SK-N-DZ (cell line): Measurements from ENCODE around the gene TLR8. TPM values are rescaled to one million over a fixed set of nuclear protein-coding genes. Genes with fewer than 3 reads are reported as not detected.

Source experiments
- DNase-seq: peaks from one replicate; pipeline ENCODE4 v3.0.0-alpha.2; 2015; ENCODE audit warnings: low spot score
- polyA plus RNA-seq, 2 experiments: library from polyadenylated mRNA; depleted of rRNA; stranded (reverse); fragments of >200 nt; gene quantifications; 2 replicates each; pipeline ENCODE4 v1.2.3, GENCODE V29; 2014

Gene TLR8
- not detected in 2 replicates for polyA plus RNA-seq (2014; cell fraction: cytosol; rRNA removed)
- polyA plus RNA-seq (2014; cell fraction: nucleus; rRNA removed), result not detected in 2 replicates

DNA sequence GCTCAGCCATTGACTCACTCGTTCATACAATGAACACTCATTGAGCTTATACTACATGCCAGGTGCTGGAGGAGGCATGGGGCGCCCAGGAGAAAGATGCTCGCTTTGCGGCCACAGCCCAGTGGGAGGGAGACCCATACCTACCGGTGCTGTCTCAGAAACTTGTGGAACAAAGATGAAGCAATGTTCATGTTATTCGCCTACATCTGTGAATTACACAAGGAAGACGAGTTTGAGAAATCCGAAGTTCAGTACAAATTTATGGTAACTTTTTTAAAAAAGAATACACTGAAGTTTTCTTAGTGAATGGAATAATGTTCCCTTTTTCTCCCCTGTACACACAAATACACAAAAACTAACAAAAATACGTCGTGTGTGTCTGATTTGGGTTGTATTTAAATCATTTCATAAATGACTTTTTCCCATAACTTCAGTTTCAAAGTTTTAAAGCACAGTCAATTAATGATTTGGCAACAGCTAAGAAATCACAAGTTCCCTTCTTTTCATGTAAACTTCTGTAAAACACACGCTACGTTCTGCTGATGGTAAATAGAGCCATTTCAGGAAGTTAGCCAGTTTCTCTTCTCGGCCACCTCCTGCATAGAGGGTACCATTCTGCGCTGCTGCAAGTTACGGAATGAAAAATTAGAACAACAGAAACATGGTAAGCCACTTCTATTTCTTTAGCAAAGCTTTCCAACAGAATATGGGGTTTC is at the start of gene TLR8:
TLR8 (plus strand) TSS at position 575 of the 716 bp plus-strand sequence; CDS start at position 662, 87 bp downstream.
- DNase-seq, result no peak

- DNase-seq, result peak; percentile 38
Observed at GRCh38 chrX:12865359-12865758, 41.1 kb upstream of the TLR8 start.

DNA sequence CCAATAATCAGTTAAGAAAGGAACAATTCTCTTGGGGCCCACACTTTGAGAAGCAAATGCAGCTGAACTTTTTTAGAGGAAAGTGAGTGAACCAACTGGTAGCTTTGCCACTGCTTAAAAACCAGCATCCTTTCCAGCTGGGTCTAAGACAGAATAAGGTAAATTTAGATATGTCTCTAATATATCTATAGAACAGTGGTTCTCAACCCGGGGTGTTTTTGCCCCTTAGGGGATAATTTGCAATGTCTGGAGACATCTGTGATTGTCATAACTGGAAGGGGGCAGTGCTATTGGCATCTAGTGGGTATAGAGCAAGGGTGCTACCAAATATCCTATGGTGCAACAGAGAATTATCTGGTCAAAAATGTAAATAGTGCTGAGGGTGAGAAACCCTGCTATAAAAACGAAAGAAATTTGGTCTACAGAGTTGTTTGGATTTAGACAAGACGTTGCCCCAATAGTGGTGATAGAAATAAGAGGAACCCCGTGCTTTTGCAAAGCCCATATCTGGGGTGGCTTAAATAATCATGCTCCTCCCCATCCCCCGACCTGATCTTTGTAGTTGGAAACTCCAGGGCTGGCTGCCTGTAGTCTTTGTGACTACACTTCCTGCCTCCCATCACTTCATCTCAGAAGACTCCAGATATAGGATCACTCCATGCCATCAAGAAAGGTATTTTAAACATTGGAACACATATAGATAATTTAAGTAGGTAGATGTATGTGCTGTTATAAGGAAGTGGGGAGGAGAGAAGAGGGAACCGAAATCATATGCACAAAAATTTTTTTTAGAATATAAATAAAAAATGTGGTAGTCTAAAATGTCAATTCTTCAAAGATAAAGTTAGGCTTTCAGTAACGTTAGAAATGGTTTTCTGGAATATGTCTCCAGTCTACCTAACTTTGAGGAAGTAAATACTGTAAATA is 39.7 kb upstream of the TLR8 start, which contains the start of gene TLR7:
TLR7 (plus strand) TSS at position 622 of the 927 bp plus-strand sequence. CDS start 507 bp downstream, outside the sequence.
- no peak for DNase-seq

DNA sequence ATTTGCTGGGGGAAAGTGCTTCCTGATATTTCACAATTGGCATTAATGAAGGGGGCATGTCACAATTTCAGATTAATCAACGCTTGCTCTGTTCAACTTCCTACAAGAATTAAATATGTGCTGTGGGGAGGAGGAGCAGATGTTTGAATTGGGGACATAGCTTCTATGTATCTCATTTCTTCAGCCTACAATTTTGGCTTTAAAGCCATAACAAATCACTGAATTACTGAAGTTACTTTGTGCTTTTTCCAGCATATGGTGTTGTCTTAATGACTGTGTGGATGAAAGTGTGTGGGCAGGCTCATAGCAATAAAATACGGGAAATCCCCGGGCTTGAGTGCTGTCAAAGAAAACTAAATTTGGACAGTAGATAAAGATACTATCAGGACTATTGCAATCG is 38.7 kb upstream of the TLR8 start:
- no peak for DNase-seq

- DNase-seq, result no peak
Observed at GRCh38 chrX:12868747-12869146, 37.7 kb upstream of the TLR8 start.

- DNase-seq, result no peak
Observed at GRCh38 chrX:12871257-12871656, 35.2 kb upstream of the TLR8 start.

GRCh38 chrX:12872741-12873140 is 33.7 kb upstream of the TLR8 start:
- no peak for DNase-seq

DNA sequence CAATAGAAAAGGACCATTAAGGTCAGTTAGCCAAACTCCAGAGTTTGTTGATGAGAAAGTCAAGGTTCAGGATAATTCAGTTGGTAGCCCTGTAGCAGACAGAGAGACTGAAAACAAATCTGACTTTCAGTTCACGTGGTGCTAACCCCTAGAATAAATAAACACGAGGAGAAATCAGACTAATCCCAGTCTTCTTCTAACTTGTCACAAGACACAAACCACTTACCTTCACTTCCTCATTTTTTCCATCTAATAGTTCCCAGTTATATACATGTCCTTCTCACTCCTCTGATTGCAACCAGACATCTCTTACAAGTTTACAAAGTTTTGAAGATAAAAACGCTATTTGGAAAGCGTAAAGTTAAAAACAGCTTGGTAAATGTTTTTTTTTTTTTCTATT is 31.8 kb upstream of the TLR8 start:
- DNase-seq, result no peak

GRCh38 chrX:12877386-12877785 is 29.0 kb upstream of the TLR8 start:
- DNase-seq, result no peak

DNA sequence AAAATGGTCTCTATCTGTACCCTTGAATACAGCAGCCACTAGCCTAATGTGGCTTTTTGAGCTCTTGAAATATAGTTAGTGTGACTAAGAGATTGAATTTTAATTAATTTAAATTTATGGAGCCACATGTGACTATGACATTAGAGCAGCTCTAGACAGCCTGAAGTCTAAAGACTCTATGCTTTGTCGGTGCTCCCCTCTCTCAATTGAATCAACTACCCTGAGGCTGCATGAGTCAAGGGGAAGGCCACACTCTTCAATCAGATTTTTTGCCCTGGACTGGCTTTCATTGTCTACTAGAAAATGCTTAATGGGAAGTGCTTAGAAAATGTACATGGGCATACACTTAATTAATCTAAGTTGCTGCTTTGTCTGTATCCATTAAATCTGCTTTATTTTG is 27.9 kb upstream of the TLR8 start:
- no peak for DNase-seq

DNA sequence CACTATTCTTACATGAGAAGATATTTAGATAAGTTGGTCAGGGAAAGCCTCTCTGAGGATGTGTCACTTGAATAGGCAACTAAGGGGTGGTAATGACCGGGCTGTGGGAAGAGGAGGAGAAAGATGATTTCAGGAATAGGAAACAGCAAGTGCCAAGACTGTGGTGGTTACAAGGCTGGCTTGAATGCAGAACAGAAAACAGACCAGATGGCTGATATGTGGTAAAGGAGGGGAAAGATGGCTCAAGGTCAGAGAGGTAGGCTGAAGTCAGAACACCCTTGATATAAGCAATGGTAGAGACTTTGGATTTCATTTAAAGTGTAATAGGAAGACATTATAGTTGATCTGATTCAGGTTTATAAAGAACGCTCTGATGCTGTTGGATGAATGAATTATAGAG is 24.5 kb upstream of the TLR8 start:
- no peak for DNase-seq

GRCh38 chrX:12885508-12885907 is 20.9 kb upstream of the TLR8 start:
- no peak for DNase-seq

DNA sequence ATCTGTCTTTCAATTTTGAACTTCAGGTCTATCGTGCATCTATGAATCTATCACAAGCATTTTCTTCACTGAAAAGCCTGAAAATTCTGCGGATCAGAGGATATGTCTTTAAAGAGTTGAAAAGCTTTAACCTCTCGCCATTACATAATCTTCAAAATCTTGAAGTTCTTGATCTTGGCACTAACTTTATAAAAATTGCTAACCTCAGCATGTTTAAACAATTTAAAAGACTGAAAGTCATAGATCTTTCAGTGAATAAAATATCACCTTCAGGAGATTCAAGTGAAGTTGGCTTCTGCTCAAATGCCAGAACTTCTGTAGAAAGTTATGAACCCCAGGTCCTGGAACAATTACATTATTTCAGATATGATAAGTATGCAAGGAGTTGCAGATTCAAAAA is 19.9 kb upstream of the TLR8 start:
- no peak for DNase-seq

DNA sequence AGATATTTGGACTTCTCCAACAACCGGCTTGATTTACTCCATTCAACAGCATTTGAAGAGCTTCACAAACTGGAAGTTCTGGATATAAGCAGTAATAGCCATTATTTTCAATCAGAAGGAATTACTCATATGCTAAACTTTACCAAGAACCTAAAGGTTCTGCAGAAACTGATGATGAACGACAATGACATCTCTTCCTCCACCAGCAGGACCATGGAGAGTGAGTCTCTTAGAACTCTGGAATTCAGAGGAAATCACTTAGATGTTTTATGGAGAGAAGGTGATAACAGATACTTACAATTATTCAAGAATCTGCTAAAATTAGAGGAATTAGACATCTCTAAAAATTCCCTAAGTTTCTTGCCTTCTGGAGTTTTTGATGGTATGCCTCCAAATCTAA is 19.3 kb upstream of the TLR8 start:
- DNase-seq, result no peak

- no peak for DNase-seq
Observed at GRCh38 chrX:12887767-12888166, 18.7 kb upstream of the TLR8 start.

- no peak for DNase-seq
Observed at GRCh38 chrX:12890467-12890866, 16.0 kb upstream of the TLR8 start.

DNA sequence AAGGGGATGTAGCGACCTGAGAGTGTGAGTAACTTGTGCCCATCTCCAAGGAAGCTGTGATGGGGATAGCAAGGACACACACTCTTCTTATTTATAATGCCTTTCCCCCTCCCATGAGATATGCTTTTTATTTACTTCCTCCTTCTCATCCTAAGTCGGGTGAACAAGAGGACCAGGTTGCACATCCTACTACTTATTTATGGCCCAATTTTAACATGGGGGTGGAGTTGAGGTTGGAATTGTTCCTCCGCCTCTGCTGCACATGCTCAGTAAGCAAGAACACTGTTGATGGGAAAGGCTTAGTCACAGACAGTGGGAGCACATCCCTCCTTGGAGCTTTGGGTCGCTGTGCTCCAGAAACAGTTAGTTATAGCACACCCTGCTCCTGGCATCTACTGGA is 15.2 kb upstream of the TLR8 start:
- DNase-seq, result no peak

DNA sequence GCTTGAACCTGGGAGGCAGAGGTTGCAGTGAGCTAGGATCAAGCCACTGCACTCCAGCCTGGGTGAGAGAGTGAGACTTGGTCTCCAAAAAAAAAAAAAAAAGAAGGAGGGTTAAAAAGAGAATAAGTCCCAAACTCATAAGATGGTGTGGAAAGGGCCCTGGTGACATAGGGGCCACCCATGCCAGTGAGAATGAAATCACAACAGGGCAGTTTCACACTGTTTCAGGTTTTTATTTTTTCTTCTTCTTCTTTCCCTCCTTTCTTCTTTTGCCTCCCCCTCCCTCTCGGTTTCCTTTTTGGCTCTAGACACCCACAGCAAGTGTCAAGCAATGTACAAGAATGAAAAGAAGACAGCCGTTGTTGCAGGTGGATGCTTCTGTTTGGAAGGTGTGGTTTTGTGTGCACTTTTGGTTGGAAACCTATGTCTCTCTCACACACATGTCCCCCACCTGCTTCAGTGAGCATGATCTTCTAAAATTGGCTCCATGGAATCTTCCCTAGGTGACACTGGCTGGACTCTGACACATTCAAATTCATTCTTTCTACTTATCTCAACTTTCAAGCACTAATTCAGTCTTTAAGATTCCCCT is 14.4 kb upstream of the TLR8 start:
- no peak for DNase-seq

- DNase-seq, result no peak
Observed at GRCh38 chrX:12892716-12893115, 13.7 kb upstream of the TLR8 start.

DNA sequence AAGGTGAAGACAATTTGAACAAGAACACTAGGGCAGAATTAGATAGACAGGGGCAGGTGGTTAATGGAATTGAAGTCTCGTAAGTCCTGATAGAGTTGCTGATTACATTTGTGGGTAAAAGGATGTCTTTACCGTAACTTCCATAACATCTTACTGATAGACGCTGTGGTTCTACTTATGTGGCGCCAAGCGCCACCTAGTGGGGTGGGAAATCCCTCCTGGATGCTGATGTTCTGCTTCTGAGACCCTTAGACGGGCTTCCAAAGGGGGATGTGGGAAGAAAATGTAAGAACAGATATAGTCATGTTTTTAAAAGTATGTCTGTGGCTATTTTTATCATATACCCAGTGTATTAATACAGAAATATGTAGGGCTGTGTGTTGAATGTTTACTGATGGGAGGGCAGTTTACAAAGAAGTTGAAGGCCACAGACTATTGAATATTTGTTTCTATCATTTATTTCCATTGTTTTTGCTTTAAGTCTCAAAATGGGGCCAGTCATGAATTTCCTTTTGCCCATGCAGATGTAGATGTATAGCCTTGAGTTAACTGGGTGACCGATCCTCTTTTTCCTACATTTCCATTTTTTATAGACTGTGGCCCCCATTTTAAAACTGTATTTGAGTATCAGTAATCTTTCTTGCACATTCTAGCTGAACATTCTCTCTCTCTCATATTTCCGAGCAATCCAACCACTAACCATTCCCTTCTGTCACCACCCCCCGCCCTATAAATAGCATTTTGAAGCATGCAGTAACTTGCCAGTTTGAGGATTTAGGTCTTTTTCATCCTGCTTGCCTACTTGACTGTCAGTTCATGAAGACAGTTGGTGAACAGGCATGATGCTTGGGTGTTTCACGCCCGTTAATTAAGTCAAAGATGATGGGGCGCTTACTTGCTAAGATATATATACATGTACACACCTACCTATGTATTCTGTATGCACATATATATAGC is 12.1 kb upstream of the TLR8 start:
- peak; percentile 31 for DNase-seq

- no peak for DNase-seq
Observed at GRCh38 chrX:12895866-12896265, 10.6 kb upstream of the TLR8 start.
